ENCODE results near the gene VIT. TPM values are rescaled to one million over a fixed set of nuclear protein-coding genes. Genes with fewer than 3 reads are reported as not detected.
A peak's percentile ranks its signal among the peaks of the same experiment; 100 is the strongest.

VIT gene
- polyA plus RNA-seq, 1 donor from 2014 or later: 0.09 TPM

DNA sequence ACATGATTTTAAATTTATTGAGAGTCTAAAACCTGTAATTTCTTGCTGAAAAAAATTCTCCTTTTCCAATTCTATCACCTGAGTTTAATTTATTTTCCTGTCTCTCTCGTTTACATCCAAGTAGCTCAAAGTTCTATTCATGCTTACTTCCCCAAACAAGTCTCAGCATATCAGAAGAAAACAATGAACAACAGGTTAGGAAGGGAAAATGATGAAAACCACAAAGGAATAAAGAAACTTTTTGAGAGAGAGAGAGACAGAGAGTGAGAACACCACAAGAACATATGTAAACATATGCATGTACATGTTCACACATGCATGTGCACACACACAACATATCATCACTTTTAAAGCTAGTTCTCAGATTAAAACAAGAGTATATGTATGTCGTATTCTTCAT is 157.7 kb downstream of the VIT start:
- Mint-ChIP-seq H3K9me3 (peaks cover 0 to 3% (median 0%) of the 10 kb centered on the region in 3 donors), H3K36me3 (peaks cover 18% of the 10 kb centered on the region), H3K4me3 (no peak overlapping the region), H3K4me1 (no peaks in the 10 kb centered on the region), H3K27ac (peak overlapping the region in 1 of 3 donors; percentile 91), H3K27me3 (no peaks in the 10 kb centered on the region)

DNA sequence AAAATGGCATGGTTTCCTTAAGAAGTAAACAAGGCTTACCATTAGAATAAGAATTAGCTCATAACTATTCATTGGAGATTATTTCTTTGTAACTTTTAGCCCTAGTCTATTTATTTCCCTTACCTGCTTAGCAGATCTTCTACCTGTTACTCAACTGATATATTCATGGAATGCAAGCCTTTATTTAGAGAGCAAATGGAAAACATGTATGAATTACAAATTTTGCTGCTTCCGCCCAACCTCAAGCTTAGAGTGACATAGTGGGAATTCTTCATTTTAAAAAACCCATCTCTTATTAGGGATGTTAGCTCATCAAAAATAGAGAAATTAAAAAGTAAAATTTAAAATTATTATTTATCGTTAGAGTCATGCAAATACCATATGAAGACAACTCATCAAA is 158.9 kb downstream of the VIT start:
- Mint-ChIP-seq H3K4me1 (no peaks in the 10 kb centered on the region), H3K27me3 (no peaks in the 10 kb centered on the region), H3K4me3 (no peak overlapping the region), H3K27ac (no peak overlapping the region), H3K9me3 (no peaks in the 10 kb centered on the region), H3K36me3 (peaks cover 19% of the 10 kb centered on the region)

DNA sequence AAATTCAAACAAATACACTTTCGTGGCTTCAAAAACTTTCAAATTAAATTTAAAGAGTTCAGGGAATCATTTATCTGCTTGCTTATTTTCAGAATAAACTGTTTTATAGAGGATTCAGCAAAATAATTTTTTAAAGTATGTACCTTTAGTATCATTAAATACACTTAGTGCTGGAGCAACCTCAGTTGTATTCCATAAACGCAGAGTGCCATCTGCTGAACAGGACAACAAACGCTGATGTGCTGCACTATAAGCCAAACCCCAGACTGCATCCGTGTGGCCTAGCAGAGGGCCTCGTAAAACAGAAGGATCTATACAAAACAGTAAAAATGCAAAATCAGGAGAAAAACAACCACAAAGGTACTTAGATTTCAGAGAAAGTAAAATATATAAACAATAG is 161.2 kb downstream of the VIT start:
- H3K4me3 Mint-ChIP-seq: no peak overlapping the region
- H3K27me3 Mint-ChIP-seq: no peaks in the 10 kb centered on the region
- H3K27ac Mint-ChIP-seq: no peak overlapping the region
- no peaks in the 10 kb centered on the region for H3K4me1 Mint-ChIP-seq
- H3K9me3 Mint-ChIP-seq: no peaks in the 10 kb centered on the region
- peaks cover 13% of the 10 kb centered on the region for H3K36me3 Mint-ChIP-seq

GRCh38 chr2:36858551-36859365 is 162.3 kb downstream of the VIT start:
- Mint-ChIP-seq H3K4me1 (peaks cover 0 to 3% (median 0%) of the 10 kb centered on the region in 3 donors), H3K9me3 (peaks cover 0 to 3% (median 0%) of the 10 kb centered on the region in 3 donors), H3K27ac (peak overlapping the region in 2 of 3 donors; percentile 11 to 67), H3K4me3 (no peak overlapping the region), H3K27me3 (no peaks in the 10 kb centered on the region), H3K36me3 (peaks cover 16% of the 10 kb centered on the region)

GRCh38 chr2:36859366-36859792 is 162.9 kb downstream of the VIT start:
- H3K27me3 Mint-ChIP-seq: no peaks in the 10 kb centered on the region
- no peak overlapping the region for H3K4me3 Mint-ChIP-seq
- H3K4me1 Mint-ChIP-seq: peaks cover 0 to 3% (median 0%) of the 10 kb centered on the region in 3 donors
- H3K27ac Mint-ChIP-seq: peak overlapping the region in 1 of 3 donors; percentile 11
- H3K9me3 Mint-ChIP-seq: peaks cover 0 to 3% (median 0%) of the 10 kb centered on the region in 3 donors
- H3K36me3 Mint-ChIP-seq: peaks cover 19% of the 10 kb centered on the region

GRCh38 chr2:36861896-36862295 is 165.4 kb downstream of the VIT start:
- Mint-ChIP-seq H3K27me3 (no peaks in the 10 kb centered on the region), H3K36me3 (peaks cover 21% of the 10 kb centered on the region), H3K27ac (no peak overlapping the region), H3K9me3 (peaks cover 0 to 3% (median 0%) of the 10 kb centered on the region in 3 donors), H3K4me3 (no peak overlapping the region), H3K4me1 (peaks cover 0 to 3% (median 0%) of the 10 kb centered on the region in 3 donors)

Other genes starting within 250 kb of the VIT start
- gene FEZ2, start 98.5 kb upstream of the VIT start, polyA plus RNA-seq: 2.3 TPM